BJ (cell line): ENCODE measurements around the gene RANBP3. TPM values are rescaled to one million over a fixed set of nuclear protein-coding genes. Genes with fewer than 3 reads are reported as not detected.

Experiments used
- CTCF ChIA-PET: fragments of 350-600 bp; formaldehyde crosslinking; extraction: SDS; loops from one replicate; lab custom pipeline; 2021; ENCODE audit warnings: antibody characterized with exemption, inconsistent platforms; lab: Yijun Ruan, JAX
- POLR2A ChIA-PET: fragments of 300-600 bp; sonication (Branson Sonifier 250); formaldehyde crosslinking; extraction: SDS; loops from one replicate; lab custom pipeline; 2021; ENCODE audit warnings: antibody characterized with exemption; lab: Charles Lee
- DNase-seq: peaks from one replicate; pipeline ENCODE4 v3.0.0-alpha.2; 2011; ENCODE audit warnings: low read depth
- H3K27me3 ChIP-seq: 2 replicates; pipeline ENCODE4 v1.6.0; 2011; ENCODE audit warnings: low read length; ENCODE audit not compliant: control insufficient read depth, insufficient read depth
- H3K36me3 ChIP-seq: 2 replicates; pipeline ENCODE4 v1.5.1; 2011; ENCODE audit warnings: low read length; ENCODE audit not compliant: control insufficient read depth, insufficient read depth
- H3K4me3 ChIP-seq: 2 replicates; pipeline ENCODE4 v1.5.1; 2011; ENCODE audit warnings: low read depth, mild to moderate bottlenecking, control low read depth, low read length
- polyA plus RNA-seq: library from polyadenylated mRNA; depleted of rRNA; stranded (reverse); fragments of >200 nt; gene quantifications from 2 replicates; pipeline ENCODE4 v1.2.3, GENCODE V29; 2011
- TF ChIP-seq, protein P1 (sequence below): IDR thresholded peaks from 2 replicates; pipeline ENCODE4 v1.5.1; 2011; ENCODE audit warnings: low read depth, mild to moderate bottlenecking, control low read depth, inconsistent platforms, low read length, moderate library complexity; ENCODE audit not compliant: insufficient read depth

Gene RANBP3
- polyA plus RNA-seq, 1 experiment, result 68.6 TPM

DNA sequence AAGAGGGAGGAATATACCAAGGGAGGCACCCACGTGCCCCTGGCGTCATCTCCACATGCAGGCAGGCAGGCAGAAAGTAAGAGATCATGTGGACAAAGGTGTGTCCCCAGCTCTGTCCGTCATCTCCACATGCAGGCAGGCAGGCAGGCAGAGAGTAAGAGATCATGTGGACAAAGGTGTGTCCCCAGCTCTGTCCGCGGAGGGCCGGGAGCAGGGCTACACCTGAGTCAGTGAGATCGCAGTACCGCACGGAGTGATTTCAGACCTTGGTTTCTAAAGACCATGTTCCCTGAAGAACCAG, 41.7 kb downstream of the RANBP3 start:
- no peak for DNase-seq
- POLR2A ChIA-PET, result no interaction called here
- TF ChIP-seq, protein P1, sequence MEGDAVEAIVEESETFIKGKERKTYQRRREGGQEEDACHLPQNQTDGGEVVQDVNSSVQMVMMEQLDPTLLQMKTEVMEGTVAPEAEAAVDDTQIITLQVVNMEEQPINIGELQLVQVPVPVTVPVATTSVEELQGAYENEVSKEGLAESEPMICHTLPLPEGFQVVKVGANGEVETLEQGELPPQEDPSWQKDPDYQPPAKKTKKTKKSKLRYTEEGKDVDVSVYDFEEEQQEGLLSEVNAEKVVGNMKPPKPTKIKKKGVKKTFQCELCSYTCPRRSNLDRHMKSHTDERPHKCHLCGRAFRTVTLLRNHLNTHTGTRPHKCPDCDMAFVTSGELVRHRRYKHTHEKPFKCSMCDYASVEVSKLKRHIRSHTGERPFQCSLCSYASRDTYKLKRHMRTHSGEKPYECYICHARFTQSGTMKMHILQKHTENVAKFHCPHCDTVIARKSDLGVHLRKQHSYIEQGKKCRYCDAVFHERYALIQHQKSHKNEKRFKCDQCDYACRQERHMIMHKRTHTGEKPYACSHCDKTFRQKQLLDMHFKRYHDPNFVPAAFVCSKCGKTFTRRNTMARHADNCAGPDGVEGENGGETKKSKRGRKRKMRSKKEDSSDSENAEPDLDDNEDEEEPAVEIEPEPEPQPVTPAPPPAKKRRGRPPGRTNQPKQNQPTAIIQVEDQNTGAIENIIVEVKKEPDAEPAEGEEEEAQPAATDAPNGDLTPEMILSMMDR, result no peak
- Histone ChIP-seq H3K27me3 (no peaks in the 10 kb centered on the region), H3K4me3 (no peak overlapping the region), H3K36me3 (peaks cover 18% of the 10 kb centered on the region)
- CTCF ChIA-PET, result interaction anchor here (1.7 to 2.3 kb wide), 2 partner anchors 10 to 32 kb away, joined by 9 to 10 read pairs; no protein-coding TSS in a partner anchor

- ChIA-PET CTCF (interaction anchor here (0.8 to 2.3 kb wide), 5 partner anchors 9 to 132 kb away, joined by 3 to 10 read pairs (median 7); no protein-coding TSS in a partner anchor), POLR2A (no interaction called here)
- TF ChIP-seq, protein P1, result no peak
- peaks cover 18% of the 10 kb centered on the region for H3K36me3 ChIP-seq
- no peak overlapping the region for H3K4me3 ChIP-seq
- no peaks in the 10 kb centered on the region for H3K27me3 ChIP-seq
- DNase-seq, result no peak
These were observed 42.3 kb downstream of the RANBP3 start for GRCh38 chr19:5935473-5936291.

- ChIA-PET POLR2A (no interaction called here), CTCF (interaction anchor here (0.8 to 1.7 kb wide), 5 partner anchors 8 to 131 kb away, joined by 3 to 9 read pairs (median 3); no protein-coding TSS in a partner anchor)
- Histone ChIP-seq H3K4me3 (no peak overlapping the region; the same call in 1 of the 2 replicates), H3K36me3 (peaks cover 20% of the 10 kb centered on the region), H3K27me3 (no peaks in the 10 kb centered on the region)
- DNase-seq, result peak; percentile 79
- TF ChIP-seq, protein P1, result no peak; the same call in 1 of the 2 replicates
These were observed 43.0 kb downstream of the RANBP3 start for GRCh38 chr19:5934774-5935472.

GRCh38 chr19:5934069-5934401, 43.9 kb downstream of the RANBP3 start:
- peaks cover 24% of the 10 kb centered on the region for H3K36me3 ChIP-seq
- H3K4me3 ChIP-seq, result no peak overlapping the region
- ChIA-PET POLR2A (no interaction called here), CTCF (interaction anchor here (0.8 kb wide), 1 partner anchor 33 kb away, joined by 3 read pairs; no protein-coding TSS in a partner anchor)
- TF ChIP-seq, protein P1, result no peak
- no peak for DNase-seq
- no peaks in the 10 kb centered on the region for H3K27me3 ChIP-seq

- Histone ChIP-seq H3K27me3 (no peaks in the 10 kb centered on the region), H3K4me3 (no peak overlapping the region), H3K36me3 (peaks cover 26% of the 10 kb centered on the region)
- DNase-seq, result no peak
- ChIA-PET CTCF (no interaction called here), POLR2A (no interaction called here)
- TF ChIP-seq, protein P1, result no peak
These were observed 44.4 kb downstream of the RANBP3 start for GRCh38 chr19:5933391-5934068.
